PC-9 (cell line): Measurements from ENCODE around the gene ERAS. TPM values are rescaled to one million over a fixed set of nuclear protein-coding genes. Genes with fewer than 3 reads are reported as not detected.

Experiments
- BruUV-seq: library from RNA; stranded (reverse); fragments of 400-500 nt; replicated peaks from 2 replicates; lab custom pipeline; 2021; lab: Mats Ljungman, UMichigan
- CTCF ChIA-PET: fragments of 300-600 bp; sonication (Branson Sonifier 250); formaldehyde crosslinking; loops from one replicate; lab custom pipeline; 2022; ENCODE audit warnings: antibody characterized with exemption; lab: Charles Lee
- POLR2A ChIA-PET: fragments of 300-600 bp; sonication (Branson Sonifier 250); formaldehyde crosslinking; loops from one replicate; lab custom pipeline; 2022; ENCODE audit warnings: antibody characterized with exemption; ENCODE audit not compliant: unreplicated experiment; lab: Charles Lee
- DNase-seq, 2 experiments: peaks; one replicate each; pipeline versions ENCODE4 v3.0.0 to v3.0.0-alpha.2; 2015 to 2022; ENCODE audit warnings: mixed read lengths in 1 of 2
- H2AFZ ChIP-seq: fragments of 200-600 bp; sonication (generic); 2 replicates; pipeline ENCODE4 v1.8.1; 2017; ENCODE audit warnings: antibody characterized with exemption
- H3F3A ChIP-seq: fragments of 200-600 bp; sonication (generic); 2 replicates; pipeline ENCODE4 v1.8.1; 2017; ENCODE audit warnings: antibody characterized with exemption, mild to moderate bottlenecking, low read depth; ENCODE audit not compliant: insufficient read depth
- H3K27ac ChIP-seq: fragments of 200-600 bp; sonication (generic); 2 replicates; pipeline ENCODE4 v1.6.1; 2016; ENCODE audit warnings: mixed run types
- H3K27me3 ChIP-seq: fragments of 200-600 bp; sonication (generic); 2 replicates; pipeline ENCODE4 v1.6.1; 2016; ENCODE audit warnings: low read depth, mixed run types; ENCODE audit not compliant: insufficient read depth
- H3K36me3 ChIP-seq: fragments of 200-600 bp; sonication (generic); 2 replicates; pipeline ENCODE4 v1.6.1; 2016; ENCODE audit warnings: low read depth, mixed run types
- H3K4me1 ChIP-seq: fragments of 200-600 bp; sonication (generic); replicated peaks from 2 replicates; pipeline ENCODE4 v1.6.1; 2016; ENCODE audit warnings: mixed run types; ENCODE audit not compliant: insufficient read depth
- H3K4me2 ChIP-seq: fragments of 200-600 bp; sonication (generic); 2 replicates; pipeline ENCODE4 v1.6.1; 2017; ENCODE audit warnings: mixed run types
- H3K4me3 ChIP-seq: fragments of 200-600 bp; sonication (generic); 2 replicates; pipeline ENCODE4 v1.6.1; 2016; ENCODE audit warnings: mixed run types
- H3K79me2 ChIP-seq: fragments of 200-600 bp; sonication (generic); 2 replicates; pipeline ENCODE4 v1.6.1; 2017; ENCODE audit warnings: low read depth, mixed run types
- H3K9me2 ChIP-seq: fragments of 200-600 bp; sonication (generic); 2 replicates; pipeline ENCODE4 v1.8.1; 2017; ENCODE audit warnings: mild to moderate bottlenecking; ENCODE audit not compliant: insufficient read depth
- H3K9me3 ChIP-seq: fragments of 200-600 bp; sonication (generic); 2 replicates; pipeline ENCODE4 v1.8.1; 2016; ENCODE audit warnings: low read depth; ENCODE audit not compliant: insufficient read depth
- H4K20me1 ChIP-seq: fragments of 200-600 bp; sonication (generic); 2 replicates; pipeline ENCODE4 v1.8.1; 2017; ENCODE audit not compliant: insufficient read depth
- CTCF ChIP-seq: fragments of 200-600 bp; sonication (generic); conservative IDR thresholded peaks from 2 replicates; pipeline ENCODE4 v1.6.1; 2017; ENCODE audit warnings: mixed run types, antibody characterized with exemption, mild to moderate bottlenecking, moderate library complexity
- EZH2 ChIP-seq: fragments of 200-600 bp; sonication (generic); IDR thresholded peaks from 2 replicates; pipeline ENCODE4 v1.8.0; 2017; ENCODE audit warnings: antibody characterized with exemption, low read depth
- intact Hi-C: fragments of 100-400 bp; cut with micrococcal nuclease; formaldehyde crosslinking; loops from one replicate; pipeline ENCODE4 v1.10.0; 2022; ENCODE audit not compliant: unreplicated experiment
- total RNA-seq: library from RNA; stranded (reverse); gene quantifications from 2 replicates; pipeline ENCODE4 v1.2.3, GENCODE V29; 2021

Gene ERAS
- total RNA-seq, 1 experiment from 2014 or later: not detected

GRCh38 chrX:48781705-48782104 lies 44.6 kb upstream of the ERAS start:
- no peak for TF ChIP-seq CTCF
- no peak for TF ChIP-seq EZH2
- intact Hi-C loops: no loop called here
- Histone ChIP-seq H3K27ac (no peak overlapping the region), H3K36me3 (no peaks in the 10 kb centered on the region), H3K9me2 (no peaks in the 10 kb centered on the region), H4K20me1 (no peaks in the 10 kb centered on the region), H2AFZ (no peak overlapping the region), H3K4me3 (no peak overlapping the region), H3K4me1 (no peaks in the 10 kb centered on the region), H3F3A (no peaks in the 10 kb centered on the region), H3K9me3 (no peaks in the 10 kb centered on the region), H3K79me2 (no peaks in the 10 kb centered on the region), H3K4me2 (no peak overlapping the region), H3K27me3 (no peaks in the 10 kb centered on the region)
- CTCF ChIA-PET: no interaction called here
- no TSS peak for BruUV-seq
- DNase-seq: no peak
- POLR2A ChIA-PET: no interaction called here

GRCh38 chrX:48782216-48782615 lies 44.1 kb upstream of the ERAS start:
- no peak for DNase-seq
- no peak overlapping the region for H3K4me2 ChIP-seq
- no peak overlapping the region for H3K27ac ChIP-seq
- no peaks in the 10 kb centered on the region for H3K27me3 ChIP-seq
- no peaks in the 10 kb centered on the region for H3K79me2 ChIP-seq
- no peak for TF ChIP-seq EZH2
- no peak for TF ChIP-seq CTCF
- intact Hi-C loops: no loop called here
- H3K9me2 ChIP-seq: no peaks in the 10 kb centered on the region
- CTCF ChIA-PET: no interaction called here
- H3K9me3 ChIP-seq: no peaks in the 10 kb centered on the region
- BruUV-seq: no TSS peak
- no peaks in the 10 kb centered on the region for H3F3A ChIP-seq
- H4K20me1 ChIP-seq: no peaks in the 10 kb centered on the region
- no peak overlapping the region for H3K4me3 ChIP-seq
- no peaks in the 10 kb centered on the region for H3K36me3 ChIP-seq
- no peak overlapping the region for H2AFZ ChIP-seq
- POLR2A ChIA-PET: no interaction called here
- no peaks in the 10 kb centered on the region for H3K4me1 ChIP-seq

- ChIA-PET POLR2A (no interaction called here), CTCF (no interaction called here)
- TF ChIP-seq EZH2 (no peak), CTCF (no peak)
- intact Hi-C loops: no loop called here
- Histone ChIP-seq H3K4me2 (no peak overlapping the region), H2AFZ (no peak overlapping the region), H3K27me3 (no peaks in the 10 kb centered on the region), H3K4me1 (no peaks in the 10 kb centered on the region), H3K36me3 (no peaks in the 10 kb centered on the region), H3K27ac (no peak overlapping the region), H3F3A (no peaks in the 10 kb centered on the region), H3K9me3 (no peaks in the 10 kb centered on the region), H4K20me1 (no peaks in the 10 kb centered on the region), H3K4me3 (no peak overlapping the region), H3K9me2 (no peaks in the 10 kb centered on the region), H3K79me2 (no peaks in the 10 kb centered on the region)
- no TSS peak for BruUV-seq
- DNase-seq: no peak
These were observed 43.5 kb upstream of the ERAS start for GRCh38 chrX:48782795-48783194.
